GM21786 (cell line): Measurements from ENCODE around the gene C1orf122.
A peak's percentile ranks its signal among the peaks of the same experiment; 100 is the strongest.

Experiments used
- ATAC-seq: cut with Tn5 transposase; IDR thresholded peaks from one replicate; pipeline ENCODE4 v1.9.1; 2021; ENCODE audit not compliant: unreplicated experiment

The C1orf122 gene

DNA sequence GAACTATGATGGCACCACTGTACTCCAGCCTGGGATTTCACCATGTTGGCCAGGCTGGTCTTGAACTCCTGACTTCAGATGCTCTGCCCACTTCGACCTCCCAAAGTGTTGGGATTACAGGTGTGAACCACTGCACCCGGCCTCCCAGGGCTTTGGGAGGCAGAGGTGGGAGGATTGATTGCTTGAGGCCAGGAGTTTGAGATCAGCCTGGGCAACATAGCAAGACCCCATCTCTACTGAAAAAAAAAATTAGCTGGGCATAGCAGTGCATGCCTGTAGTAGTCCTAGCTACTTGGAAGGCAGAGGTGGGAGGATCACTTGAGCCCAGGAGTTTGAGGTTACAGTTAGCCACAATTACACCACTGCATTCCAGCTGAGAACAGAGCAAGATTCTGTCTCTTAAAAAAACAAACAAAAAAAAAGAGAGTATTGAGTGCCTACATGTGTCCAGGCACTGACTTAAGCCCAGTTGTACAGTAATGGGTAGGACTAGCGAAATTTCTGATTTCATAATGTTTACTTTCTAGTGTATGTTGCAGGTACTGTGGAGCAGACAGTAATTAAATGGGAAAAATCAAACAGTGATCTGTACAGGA is 9.7 kb upstream of the C1orf122 start:
- no peak for ATAC-seq

GRCh38 chr1:37802439-37802838 is 5.2 kb upstream of the C1orf122 start:
- no peak for ATAC-seq

GRCh38 chr1:37807220-37807554 is 403 bp upstream of the C1orf122 start:
- ATAC-seq, result no peak

GRCh38 chr1:37808369-37809319 is 1.1 kb downstream of the C1orf122 start:
- peak; percentile 31 for ATAC-seq

- no peak for ATAC-seq
Measured at GRCh38 chr1:37809942-37810341, 2.4 kb downstream of the C1orf122 start.

GRCh38 chr1:37811027-37811655 is 3.6 kb downstream of the C1orf122 start:
- ATAC-seq, result peak; percentile 33

DNA sequence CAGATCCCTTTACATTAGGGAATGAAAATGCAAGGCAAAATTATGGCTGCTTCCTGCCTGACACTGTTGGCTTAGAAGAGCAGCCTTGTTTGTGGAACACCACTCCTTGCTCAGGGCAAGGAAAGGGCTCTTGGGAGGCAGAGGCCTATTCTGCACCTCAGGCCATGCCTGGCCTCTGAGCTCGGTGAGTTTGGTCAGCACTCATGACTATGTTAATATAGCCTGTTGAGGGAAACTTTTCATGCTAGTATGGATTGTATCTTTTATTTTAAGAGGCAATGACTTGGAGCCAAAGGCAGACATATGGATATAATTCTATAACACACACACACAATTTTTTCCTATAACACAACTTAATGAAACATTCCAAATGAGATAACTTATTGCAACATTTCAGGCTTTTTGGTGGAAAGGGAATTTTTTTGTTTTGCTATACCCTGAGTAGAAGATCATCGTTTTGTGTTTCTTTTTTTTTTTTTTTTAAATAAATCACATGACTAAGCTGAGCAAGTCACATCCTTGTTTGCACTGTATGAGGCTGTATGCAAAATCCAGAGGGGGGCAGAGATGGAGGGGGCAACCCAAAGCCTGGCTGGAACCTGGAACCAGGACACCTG is 6.0 kb downstream of the C1orf122 start:
- ATAC-seq, result no peak

DNA sequence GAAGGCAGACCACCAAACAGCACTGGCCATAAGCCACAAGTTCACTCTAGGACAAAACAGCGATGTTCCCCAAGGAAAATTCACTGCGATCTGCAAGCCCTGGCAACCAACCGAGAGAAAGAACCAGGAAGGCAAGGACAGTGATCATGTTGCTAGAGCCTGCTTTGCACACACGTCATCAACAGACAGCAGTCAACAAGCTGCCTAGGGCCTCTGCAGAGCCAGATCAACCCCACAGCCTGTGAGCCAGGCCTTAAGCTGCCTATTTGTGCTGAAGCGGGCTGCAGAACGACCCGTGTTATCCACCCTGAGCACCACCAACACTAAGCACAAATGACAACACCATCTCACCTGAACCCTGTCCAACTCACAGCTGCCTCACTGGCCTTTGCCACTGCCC is 6.7 kb downstream of the C1orf122 start:
- ATAC-seq, result no peak

DNA sequence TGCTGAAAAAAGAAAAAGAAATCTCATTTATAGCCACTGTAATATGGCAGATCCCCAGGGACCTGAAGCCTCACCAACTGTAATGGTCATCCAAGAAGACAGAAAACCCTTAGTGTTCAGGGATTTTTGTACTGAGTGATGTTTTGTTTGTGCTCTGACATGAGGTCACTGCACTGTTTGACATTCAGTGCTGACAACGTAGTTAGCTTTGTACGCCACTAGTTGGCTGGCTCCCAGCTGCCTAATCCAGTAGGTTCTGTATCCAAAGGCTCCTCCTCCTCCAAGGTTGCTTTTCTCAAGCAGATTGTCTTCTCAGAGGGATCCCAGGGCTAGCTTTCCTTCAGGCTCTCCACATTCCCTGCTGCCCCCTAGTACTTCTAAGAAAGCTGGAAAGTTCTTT is 9.9 kb downstream of the C1orf122 start:
- no peak for ATAC-seq

DNA sequence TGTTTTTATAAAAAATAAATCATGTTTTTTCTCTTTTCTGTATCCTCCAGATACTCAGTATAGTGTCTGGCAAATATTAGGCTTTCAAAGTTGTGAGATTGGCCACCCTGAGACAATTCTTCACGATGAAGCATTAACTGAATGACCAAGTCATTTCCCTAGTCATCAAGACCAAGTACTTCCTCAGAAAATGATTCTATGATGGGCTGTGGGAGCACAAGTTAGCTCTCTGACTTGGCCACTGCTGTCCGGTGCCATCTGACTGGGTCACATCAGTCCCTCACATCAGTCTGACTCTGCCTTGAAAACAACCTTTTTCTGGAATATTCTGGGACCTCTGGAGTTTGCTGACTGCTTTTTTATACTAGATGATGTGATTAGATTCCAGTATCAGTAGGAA is 13.9 kb downstream of the C1orf122 start:
- ATAC-seq, result no peak

GRCh38 chr1:37822906-37823815 is 15.6 kb downstream of the C1orf122 start:
- no peak for ATAC-seq

- no peak for ATAC-seq
Measured at GRCh38 chr1:37824001-37824400, 16.4 kb downstream of the C1orf122 start.

DNA sequence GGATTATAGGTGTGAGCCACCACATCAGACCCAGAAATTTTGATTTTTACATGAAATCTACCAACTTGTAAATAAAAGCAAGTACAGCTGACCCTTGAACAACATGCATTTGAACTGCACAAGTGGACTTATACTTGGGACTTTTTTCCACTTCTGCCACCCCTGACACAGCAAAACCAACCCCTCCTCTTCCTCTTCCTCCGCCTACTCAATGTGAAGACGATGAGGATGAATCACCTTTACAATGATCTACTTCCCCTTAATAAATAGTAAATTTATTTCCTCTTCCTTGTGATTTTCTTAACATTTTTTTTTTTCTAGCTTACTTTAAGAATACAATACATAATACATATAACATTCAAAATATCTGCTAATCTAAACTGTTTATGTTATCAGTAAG is 17.9 kb downstream of the C1orf122 start:
- ATAC-seq, result no peak

GRCh38 chr1:37828410-37829074 is 21.0 kb downstream of the C1orf122 start:
- ATAC-seq, result no peak

GRCh38 chr1:37831109-37831508 is 23.5 kb downstream of the C1orf122 start:
- ATAC-seq, result no peak

GRCh38 chr1:37831809-37832208 is 24.2 kb downstream of the C1orf122 start:
- ATAC-seq, result no peak

DNA sequence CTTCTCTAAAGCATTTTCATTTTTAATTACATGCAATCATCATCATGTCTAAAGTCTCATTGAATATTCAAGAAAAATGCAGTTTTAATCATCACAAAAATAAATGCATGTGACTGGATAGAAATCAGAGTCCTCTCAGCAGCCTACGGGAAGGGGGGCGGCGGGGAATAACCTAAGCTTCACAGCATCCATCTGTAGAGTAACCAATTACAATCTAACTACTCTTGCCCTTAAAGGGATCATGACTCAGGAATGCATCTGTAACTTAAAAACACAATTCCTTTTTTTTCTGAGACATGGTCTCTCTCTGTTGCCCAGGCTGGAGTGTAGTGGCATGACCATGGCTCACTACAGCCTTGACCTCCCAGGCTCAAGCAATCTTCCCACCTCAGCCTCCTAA is 29.2 kb downstream of the C1orf122 start:
- ATAC-seq, result no peak

GRCh38 chr1:37839676-37840075 is 32.1 kb downstream of the C1orf122 start:
- no peak for ATAC-seq

GRCh38 chr1:37840711-37841110 is 33.1 kb downstream of the C1orf122 start:
- no peak for ATAC-seq

DNA sequence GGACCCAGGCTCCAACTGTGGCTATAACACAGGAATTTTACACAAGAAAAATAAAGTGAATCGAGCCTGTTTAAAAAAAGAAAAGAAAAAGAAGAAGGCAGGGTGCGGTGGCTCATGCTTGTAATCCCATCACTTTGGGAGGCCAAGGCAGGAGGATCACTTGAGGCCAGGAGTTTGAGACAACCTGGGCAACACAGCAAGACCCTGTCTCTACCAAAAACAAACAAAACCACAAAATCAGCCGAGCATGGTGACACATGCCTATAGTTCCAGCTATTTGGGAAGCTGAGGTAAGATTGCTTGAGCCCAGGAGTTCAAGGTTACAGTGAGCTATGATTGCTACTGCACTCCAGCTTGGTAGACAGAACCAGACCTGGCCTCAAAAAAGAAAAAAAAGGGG is 34.1 kb downstream of the C1orf122 start:
- no peak for ATAC-seq
